LNCaP clone FGC (cell line): ENCODE measurements around the gene CIP2A.

Source experiments
- DNase-seq: peaks from one replicate; pipeline ENCODE4 v3.0.0-alpha.2; 2011; ENCODE audit warnings: low read depth
- H3K4me3 ChIP-seq: 2 replicates; pipeline ENCODE4 v1.5.1; 2011; ENCODE audit warnings: mild to moderate bottlenecking, low read depth, low read length, control low read depth
- TF ChIP-seq, protein P1 (sequence below): IDR thresholded peaks from 2 replicates; pipeline ENCODE4 v1.5.1; 2012; ENCODE audit warnings: mild to moderate bottlenecking; ENCODE audit not compliant: control insufficient read depth, insufficient read depth; ENCODE audit errors: extremely low read depth

CIP2A gene

DNA sequence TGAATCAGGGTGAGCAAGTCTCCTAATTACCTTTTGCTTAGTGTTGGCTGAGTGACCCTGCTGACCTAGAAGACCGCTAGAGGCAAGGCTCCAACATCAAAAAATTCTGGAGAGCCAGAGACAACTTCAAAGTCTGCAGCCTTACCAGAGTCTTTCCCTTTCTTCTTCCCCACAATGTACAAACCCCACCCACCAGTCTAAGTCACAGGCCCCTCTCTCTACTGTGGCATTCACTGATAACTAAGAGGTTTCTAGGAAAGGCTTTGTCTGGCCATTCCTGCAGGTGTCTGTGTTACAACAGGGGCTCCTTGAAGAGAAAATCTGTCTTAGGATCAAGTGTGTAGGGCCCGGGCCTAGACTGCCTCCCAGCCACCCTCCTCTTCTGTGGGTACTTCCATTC is 79.4 kb downstream of the CIP2A start:
- H3K4me3 ChIP-seq, result no peak overlapping the region
- no peak for DNase-seq
- TF ChIP-seq, protein P1, sequence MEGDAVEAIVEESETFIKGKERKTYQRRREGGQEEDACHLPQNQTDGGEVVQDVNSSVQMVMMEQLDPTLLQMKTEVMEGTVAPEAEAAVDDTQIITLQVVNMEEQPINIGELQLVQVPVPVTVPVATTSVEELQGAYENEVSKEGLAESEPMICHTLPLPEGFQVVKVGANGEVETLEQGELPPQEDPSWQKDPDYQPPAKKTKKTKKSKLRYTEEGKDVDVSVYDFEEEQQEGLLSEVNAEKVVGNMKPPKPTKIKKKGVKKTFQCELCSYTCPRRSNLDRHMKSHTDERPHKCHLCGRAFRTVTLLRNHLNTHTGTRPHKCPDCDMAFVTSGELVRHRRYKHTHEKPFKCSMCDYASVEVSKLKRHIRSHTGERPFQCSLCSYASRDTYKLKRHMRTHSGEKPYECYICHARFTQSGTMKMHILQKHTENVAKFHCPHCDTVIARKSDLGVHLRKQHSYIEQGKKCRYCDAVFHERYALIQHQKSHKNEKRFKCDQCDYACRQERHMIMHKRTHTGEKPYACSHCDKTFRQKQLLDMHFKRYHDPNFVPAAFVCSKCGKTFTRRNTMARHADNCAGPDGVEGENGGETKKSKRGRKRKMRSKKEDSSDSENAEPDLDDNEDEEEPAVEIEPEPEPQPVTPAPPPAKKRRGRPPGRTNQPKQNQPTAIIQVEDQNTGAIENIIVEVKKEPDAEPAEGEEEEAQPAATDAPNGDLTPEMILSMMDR, result no peak

DNA sequence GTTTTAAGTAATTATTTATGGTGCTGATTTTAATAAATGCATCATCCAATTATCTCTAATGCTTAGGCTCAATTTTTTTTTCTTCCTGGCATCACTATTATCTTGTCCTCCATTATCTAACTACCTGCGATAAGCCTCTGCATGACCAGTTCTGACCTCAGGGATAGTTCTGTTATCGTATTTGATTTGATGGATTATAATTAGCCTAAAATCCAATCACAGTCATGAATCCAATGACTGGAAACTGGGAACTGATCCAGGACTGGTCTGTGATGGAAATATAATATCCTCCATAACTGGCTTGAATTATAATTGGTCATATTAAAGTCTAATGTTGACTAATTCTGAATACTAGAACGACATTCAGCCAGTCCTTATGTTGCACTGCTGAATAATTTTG is 80.0 kb downstream of the CIP2A start:
- TF ChIP-seq, protein P1, result no peak
- no peak overlapping the region for H3K4me3 ChIP-seq
- no peak for DNase-seq

DNA sequence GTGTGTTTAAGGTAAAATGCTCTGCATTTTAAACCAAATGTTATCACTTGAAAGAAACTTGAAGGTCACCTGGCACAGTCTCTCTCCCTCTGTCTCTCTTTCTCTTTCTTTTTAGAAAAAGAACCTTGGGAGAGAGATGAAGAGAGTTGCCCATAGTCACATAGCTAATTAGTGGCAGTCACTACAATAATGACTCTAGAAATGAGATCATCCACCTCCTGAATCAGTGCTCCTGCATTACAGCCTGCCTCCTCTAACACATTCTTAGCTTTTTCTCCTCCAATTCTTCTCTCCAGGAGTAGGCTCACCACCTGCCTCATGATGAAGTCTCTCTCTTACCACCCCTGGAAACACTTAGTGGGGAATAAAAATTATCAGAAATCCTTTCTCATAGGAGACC is 81.3 kb downstream of the CIP2A start:
- H3K4me3 ChIP-seq, result no peak overlapping the region
- TF ChIP-seq, protein P1, result no peak

DNA sequence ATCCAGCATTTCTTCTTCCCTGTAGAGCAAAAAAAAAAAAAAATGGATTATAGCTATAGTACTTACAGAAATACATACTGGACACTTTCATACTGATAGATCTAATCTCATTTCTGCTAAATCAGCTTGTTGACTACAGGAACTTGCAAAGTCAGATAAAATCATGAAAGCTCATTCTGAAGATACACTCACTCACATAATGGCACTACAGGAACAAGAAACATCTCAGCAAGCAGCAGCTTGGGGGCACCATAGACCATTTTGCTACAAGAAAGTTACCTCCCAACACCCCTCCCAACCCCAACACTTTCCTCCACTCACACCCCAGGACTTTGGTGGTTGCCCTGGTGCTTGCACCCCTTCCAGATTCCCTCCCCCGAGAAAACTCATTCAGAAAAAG is 83.4 kb downstream of the CIP2A start:
- no peak for DNase-seq
- H3K4me3 ChIP-seq, result no peak overlapping the region
- TF ChIP-seq, protein P1, result no peak

More for the DNA sequence above, 81.3 kb downstream of the CIP2A start:
- DNase-seq, result no peak

DNA sequence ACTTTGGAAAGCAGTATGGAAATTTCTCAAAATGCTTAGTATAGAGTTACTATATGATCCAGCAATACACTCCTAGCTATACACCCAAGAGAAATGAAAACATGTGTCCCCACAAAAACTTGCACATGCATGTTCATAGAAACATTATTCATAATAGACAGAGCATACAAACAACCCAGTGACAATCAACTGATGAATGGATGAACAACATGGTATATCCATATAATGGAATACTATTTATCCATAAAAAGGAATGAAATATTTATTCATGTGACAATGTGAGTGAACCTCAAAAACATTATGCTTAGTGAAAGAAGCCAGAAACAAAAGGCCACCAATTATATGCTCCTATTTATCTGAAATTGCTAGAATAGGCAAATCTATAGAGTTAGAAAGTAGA is 85.5 kb downstream of the CIP2A start:
- H3K4me3 ChIP-seq, result no peak overlapping the region
- no peak for DNase-seq
- TF ChIP-seq, protein P1, result no peak

DNA sequence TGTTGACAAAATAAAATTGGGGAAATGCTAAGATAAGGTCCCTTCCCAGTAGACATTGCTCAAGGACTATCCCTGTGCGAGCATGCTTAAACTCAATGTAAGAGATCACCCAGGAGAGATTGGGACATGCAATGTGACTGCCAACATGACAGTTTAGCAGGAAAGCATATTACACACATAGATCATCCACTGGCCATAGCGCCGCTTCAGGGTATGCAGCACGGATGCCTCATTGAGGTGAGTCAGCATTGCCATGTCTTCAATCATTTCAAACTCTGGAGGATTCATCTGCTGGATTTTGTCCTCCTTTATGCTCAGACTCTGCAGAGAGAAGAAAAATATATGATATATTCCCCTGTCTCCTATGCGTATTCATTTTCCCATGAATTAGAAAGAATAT is 87.7 kb downstream of the CIP2A start:
- H3K4me3 ChIP-seq, result no peak overlapping the region
- TF ChIP-seq, protein P1, result no peak
- no peak for DNase-seq

DNA sequence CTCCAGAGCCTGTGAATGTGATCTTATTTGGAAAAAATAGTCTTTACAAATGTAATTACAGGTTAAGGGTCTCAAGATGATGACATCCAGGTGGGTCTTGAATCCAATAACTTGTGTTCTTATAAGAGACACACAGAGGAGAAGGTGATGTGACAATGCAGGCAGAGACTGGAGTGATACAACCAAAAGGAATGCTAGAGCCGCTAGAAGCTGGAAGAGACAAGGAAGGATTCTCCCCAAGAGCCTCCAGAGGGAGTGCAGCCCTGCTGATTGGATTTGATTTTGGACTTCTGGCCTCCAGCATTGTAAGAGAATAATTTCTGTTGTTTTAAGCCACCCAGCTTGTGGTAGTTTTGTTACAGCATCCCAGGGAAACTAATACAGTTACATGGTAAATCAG is 88.5 kb downstream of the CIP2A start:
- no peak overlapping the region for H3K4me3 ChIP-seq
- no peak for DNase-seq
- TF ChIP-seq, protein P1, result no peak
